ENCODE measurements around the gene FOXN4.

Gene FOXN4

GRCh38 chr12:109286252-109286651 is 22.8 kb downstream of the FOXN4 start:
- H3K9me3 ChIP-seq (ENCODE audit: control insufficient read depth in 1 of 2, low read length in 2 of 2) = no peaks in the 10 kb centered on the region
- H3K9ac ChIP-seq (ENCODE audit: low read depth in 1 of 2, low read length in 2 of 2) = no peak overlapping the region
- peaks cover 3 to 4% of the 10 kb centered on the region in 2 donors for H3K27me3 ChIP-seq (ENCODE audit: control insufficient read depth in 1 of 2, insufficient read depth in 2 of 2, low read length in 2 of 2)
- no peaks in the 10 kb centered on the region for H3K36me3 ChIP-seq (ENCODE audit: control insufficient read depth in 1 of 2, insufficient read depth in 2 of 2, low read length in 2 of 2)
- H3K4me1 ChIP-seq (ENCODE audit: control insufficient read depth in 1 of 2, insufficient read depth in 2 of 2, low read length in 2 of 2) = peaks cover 0 to 4% of the 10 kb centered on the region in 2 donors
- H3K4me3 ChIP-seq (ENCODE audit: low read depth in 1 of 2, low read length in 2 of 2) = no peak overlapping the region
- H3K27ac ChIP-seq (ENCODE audit: low read depth, low read length) = no peak overlapping the region

- Histone ChIP-seq H3K36me3 (ENCODE audit: control insufficient read depth in 1 of 2, insufficient read depth in 2 of 2, low read length in 2 of 2) (no peaks in the 10 kb centered on the region), H3K27ac (ENCODE audit: low read depth, low read length) (no peak overlapping the region), H3K9ac (ENCODE audit: low read depth in 1 of 2, low read length in 2 of 2) (no peak overlapping the region), H3K27me3 (ENCODE audit: control insufficient read depth in 1 of 2, insufficient read depth in 2 of 2, low read length in 2 of 2) (no peaks in the 10 kb centered on the region), H3K9me3 (ENCODE audit: control insufficient read depth in 1 of 2, low read length in 2 of 2) (no peaks in the 10 kb centered on the region), H3K4me1 (ENCODE audit: control insufficient read depth in 1 of 2, insufficient read depth in 2 of 2, low read length in 2 of 2) (no peaks in the 10 kb centered on the region), H3K4me3 (ENCODE audit: low read depth in 1 of 2, low read length in 2 of 2) (no peak overlapping the region)
Measured at GRCh38 chr12:109284392-109284791, 24.7 kb downstream of the FOXN4 start.

GRCh38 chr12:109281452-109281851 is 27.6 kb downstream of the FOXN4 start:
- Histone ChIP-seq H3K9ac (ENCODE audit: low read depth in 1 of 2, low read length in 2 of 2) (no peak overlapping the region), H3K36me3 (ENCODE audit: control insufficient read depth in 1 of 2, insufficient read depth in 2 of 2, low read length in 2 of 2) (no peaks in the 10 kb centered on the region), H3K4me3 (ENCODE audit: low read depth in 1 of 2, low read length in 2 of 2) (no peak overlapping the region), H3K4me1 (ENCODE audit: control insufficient read depth in 1 of 2, insufficient read depth in 2 of 2, low read length in 2 of 2) (peaks cover 0 to 4% of the 10 kb centered on the region in 2 donors), H3K9me3 (ENCODE audit: control insufficient read depth in 1 of 2, low read length in 2 of 2) (no peaks in the 10 kb centered on the region), H3K27ac (ENCODE audit: low read depth, low read length) (no peak overlapping the region), H3K27me3 (ENCODE audit: control insufficient read depth in 1 of 2, insufficient read depth in 2 of 2, low read length in 2 of 2) (no peaks in the 10 kb centered on the region)

- H3K9me3 ChIP-seq (ENCODE audit: control insufficient read depth in 1 of 2, low read length in 2 of 2) = no peaks in the 10 kb centered on the region
- no peak overlapping the region for H3K9ac ChIP-seq (ENCODE audit: low read depth in 1 of 2, low read length in 2 of 2)
- H3K27ac ChIP-seq (ENCODE audit: low read depth, low read length) = no peak overlapping the region
- no peaks in the 10 kb centered on the region for H3K27me3 ChIP-seq (ENCODE audit: control insufficient read depth in 1 of 2, insufficient read depth in 2 of 2, low read length in 2 of 2)
- no peaks in the 10 kb centered on the region for H3K36me3 ChIP-seq (ENCODE audit: control insufficient read depth in 1 of 2, insufficient read depth in 2 of 2, low read length in 2 of 2)
- H3K4me3 ChIP-seq (ENCODE audit: low read depth in 1 of 2, low read length in 2 of 2) = no peak overlapping the region
- H3K4me1 ChIP-seq (ENCODE audit: control insufficient read depth in 1 of 2, insufficient read depth in 2 of 2, low read length in 2 of 2) = peaks cover 0 to 4% of the 10 kb centered on the region in 2 donors
Measured at GRCh38 chr12:109279525-109279924, 29.6 kb downstream of the FOXN4 start.

- Histone ChIP-seq H3K4me3 (ENCODE audit: low read depth in 1 of 2, low read length in 2 of 2) (no peak overlapping the region), H3K27ac (ENCODE audit: low read depth, low read length) (no peak overlapping the region), H3K9me3 (ENCODE audit: control insufficient read depth in 1 of 2, low read length in 2 of 2) (no peaks in the 10 kb centered on the region), H3K36me3 (ENCODE audit: control insufficient read depth in 1 of 2, insufficient read depth in 2 of 2, low read length in 2 of 2) (no peaks in the 10 kb centered on the region), H3K4me1 (ENCODE audit: control insufficient read depth in 1 of 2, insufficient read depth in 2 of 2, low read length in 2 of 2) (peaks cover 0 to 4% of the 10 kb centered on the region in 2 donors), H3K9ac (ENCODE audit: low read depth in 1 of 2, low read length in 2 of 2) (no peak overlapping the region), H3K27me3 (ENCODE audit: control insufficient read depth in 1 of 2, insufficient read depth in 2 of 2, low read length in 2 of 2) (no peaks in the 10 kb centered on the region)
Measured at GRCh38 chr12:109278912-109279311, 30.2 kb downstream of the FOXN4 start.

- Histone ChIP-seq H3K36me3 (ENCODE audit: control insufficient read depth in 1 of 2, insufficient read depth in 2 of 2, low read length in 2 of 2) (no peaks in the 10 kb centered on the region), H3K4me3 (ENCODE audit: low read depth in 1 of 2, low read length in 2 of 2) (no peak overlapping the region), H3K9ac (ENCODE audit: low read depth in 1 of 2, low read length in 2 of 2) (no peak overlapping the region), H3K4me1 (ENCODE audit: control insufficient read depth in 1 of 2, insufficient read depth in 2 of 2, low read length in 2 of 2) (peaks cover 0 to 4% of the 10 kb centered on the region in 2 donors), H3K27ac (ENCODE audit: low read depth, low read length) (no peak overlapping the region), H3K27me3 (ENCODE audit: control insufficient read depth in 1 of 2, insufficient read depth in 2 of 2, low read length in 2 of 2) (no peaks in the 10 kb centered on the region), H3K9me3 (ENCODE audit: control insufficient read depth in 1 of 2, low read length in 2 of 2) (no peaks in the 10 kb centered on the region)
Measured at GRCh38 chr12:109277899-109278762, 31.0 kb downstream of the FOXN4 start.

GRCh38 chr12:109277255-109277898 is 31.7 kb downstream of the FOXN4 start:
- peaks cover 0 to 4% of the 10 kb centered on the region in 2 donors for H3K4me1 ChIP-seq (ENCODE audit: control insufficient read depth in 1 of 2, insufficient read depth in 2 of 2, low read length in 2 of 2)
- no peak overlapping the region for H3K27ac ChIP-seq (ENCODE audit: low read depth, low read length)
- no peaks in the 10 kb centered on the region for H3K27me3 ChIP-seq (ENCODE audit: control insufficient read depth in 1 of 2, insufficient read depth in 2 of 2, low read length in 2 of 2)
- H3K9me3 ChIP-seq (ENCODE audit: control insufficient read depth in 1 of 2, low read length in 2 of 2) = no peaks in the 10 kb centered on the region
- no peak overlapping the region for H3K4me3 ChIP-seq (ENCODE audit: low read depth in 1 of 2, low read length in 2 of 2)
- no peaks in the 10 kb centered on the region for H3K36me3 ChIP-seq (ENCODE audit: control insufficient read depth in 1 of 2, insufficient read depth in 2 of 2, low read length in 2 of 2)
- H3K9ac ChIP-seq (ENCODE audit: low read depth in 1 of 2, low read length in 2 of 2) = no peak overlapping the region

- no peak overlapping the region for H3K27ac ChIP-seq (ENCODE audit: low read depth, low read length)
- H3K9me3 ChIP-seq (ENCODE audit: control insufficient read depth in 1 of 2, low read length in 2 of 2) = no peaks in the 10 kb centered on the region
- H3K4me3 ChIP-seq (ENCODE audit: low read depth in 1 of 2, low read length in 2 of 2) = no peak overlapping the region
- no peaks in the 10 kb centered on the region for H3K36me3 ChIP-seq (ENCODE audit: control insufficient read depth in 1 of 2, insufficient read depth in 2 of 2, low read length in 2 of 2)
- no peak overlapping the region for H3K9ac ChIP-seq (ENCODE audit: low read depth in 1 of 2, low read length in 2 of 2)
- H3K4me1 ChIP-seq (ENCODE audit: control insufficient read depth in 1 of 2, insufficient read depth in 2 of 2, low read length in 2 of 2) = peaks cover 0 to 4% of the 10 kb centered on the region in 2 donors
- H3K27me3 ChIP-seq (ENCODE audit: control insufficient read depth in 1 of 2, insufficient read depth in 2 of 2, low read length in 2 of 2) = no peaks in the 10 kb centered on the region
Measured at GRCh38 chr12:109276160-109276559, 32.9 kb downstream of the FOXN4 start.

GRCh38 chr12:109275173-109275572 is 33.9 kb downstream of the FOXN4 start:
- H3K4me1 ChIP-seq (ENCODE audit: control insufficient read depth in 1 of 2, insufficient read depth in 2 of 2, low read length in 2 of 2) = peaks cover 0 to 4% of the 10 kb centered on the region in 2 donors
- no peak overlapping the region for H3K27ac ChIP-seq (ENCODE audit: low read depth, low read length)
- no peaks in the 10 kb centered on the region for H3K27me3 ChIP-seq (ENCODE audit: control insufficient read depth in 1 of 2, insufficient read depth in 2 of 2, low read length in 2 of 2)
- H3K36me3 ChIP-seq (ENCODE audit: control insufficient read depth in 1 of 2, insufficient read depth in 2 of 2, low read length in 2 of 2) = no peaks in the 10 kb centered on the region
- no peak overlapping the region for H3K9ac ChIP-seq (ENCODE audit: low read depth in 1 of 2, low read length in 2 of 2)
- H3K9me3 ChIP-seq (ENCODE audit: control insufficient read depth in 1 of 2, low read length in 2 of 2) = no peaks in the 10 kb centered on the region
- H3K4me3 ChIP-seq (ENCODE audit: low read depth in 1 of 2, low read length in 2 of 2) = no peak overlapping the region

- peaks cover 0 to 4% of the 10 kb centered on the region in 2 donors for H3K4me1 ChIP-seq (ENCODE audit: control insufficient read depth in 1 of 2, insufficient read depth in 2 of 2, low read length in 2 of 2)
- H3K4me3 ChIP-seq (ENCODE audit: low read depth in 1 of 2, low read length in 2 of 2) = no peak overlapping the region
- H3K27me3 ChIP-seq (ENCODE audit: control insufficient read depth in 1 of 2, insufficient read depth in 2 of 2, low read length in 2 of 2) = no peaks in the 10 kb centered on the region
- H3K27ac ChIP-seq (ENCODE audit: low read depth, low read length) = no peak overlapping the region
- H3K9ac ChIP-seq (ENCODE audit: low read depth in 1 of 2, low read length in 2 of 2) = no peak overlapping the region
- H3K36me3 ChIP-seq (ENCODE audit: control insufficient read depth in 1 of 2, insufficient read depth in 2 of 2, low read length in 2 of 2) = peaks cover 0 to 2% of the 10 kb centered on the region in 2 donors
- H3K9me3 ChIP-seq (ENCODE audit: control insufficient read depth in 1 of 2, low read length in 2 of 2) = no peaks in the 10 kb centered on the region
Measured at GRCh38 chr12:109274381-109274780, 34.7 kb downstream of the FOXN4 start.
